Thyroid gland (tissue), 4 donors: Measurements from ENCODE around the gene KATNAL1. TPM values are rescaled to one million over a fixed set of nuclear protein-coding genes. Genes with fewer than 3 reads are reported as not detected.

Experiments
- DNase-seq, 2 donors: peaks; one replicate each; pipeline ENCODE4 v3.0.0-alpha.2; 2019
- H3K27ac ChIP-seq, 3 donors: fragments of 200-600 bp; sonication (generic); 1 replicate in 2 of 3; 2 replicates in 1 of 3; pipeline ENCODE4 v1.5.1; 2016 to 2019; ENCODE audit warnings: mild to moderate bottlenecking in 1 of 3, moderate library complexity in 1 of 3
- H3K27me3 ChIP-seq: fragments of 200-600 bp; sonication (generic); one replicate; pipeline ENCODE4 v1.5.1; 2019
- H3K36me3 ChIP-seq, 2 donors: fragments of 200-600 bp; sonication (generic); one replicate each; pipeline ENCODE4 v1.5.1; 2016 to 2019
- H3K4me1 ChIP-seq, 2 donors: fragments of 200-600 bp; sonication (generic); one replicate each; pipeline ENCODE4 v1.5.1; 2017 to 2019
- H3K4me3 ChIP-seq, 3 donors: fragments of 200-600 bp; sonication (generic); replicated peaks in 1 of 3; 1 replicate in 2 of 3; 2 replicates in 1 of 3; pipeline ENCODE4 v1.5.1; 2016; ENCODE audit warnings: mild to moderate bottlenecking in 1 of 3
- H3K9me3 ChIP-seq: fragments of 200-600 bp; sonication (generic); one replicate; pipeline ENCODE4 v1.5.1; 2017
- POLR2A ChIP-seq, 2 donors: fragments of 450-650 bp; IDR thresholded peaks; one replicate each; pipeline ENCODE4 v1.6.1; 2017; ENCODE audit warnings: antibody characterized with exemption in 2 of 2, mild to moderate bottlenecking in 2 of 2, moderate library complexity in 1 of 2
- WGBS, 2 donors: methylation state at CpG; one replicate each; pipeline ENCODE4 v1.1.5; 2017; 5-methylcytosine and 5-hydroxymethylcytosine counted together
- intact Hi-C: fragments of 100-400 bp; cut with DNase I; formaldehyde crosslinking; loops from one replicate; pipeline ENCODE4 v1.15.1; 2023
- total RNA-seq, 4 donors: library from RNA; depleted of rRNA; stranded (reverse); fragments of >200 nt; gene quantifications; one replicate each; pipeline ENCODE4 v1.2.3, GENCODE V29; 2016
- TF ChIP-seq, protein P1 (sequence below), 6 experiments: fragments of 200-600 bp in 3 of 6; fragments of 450-650 bp in 3 of 6; sonication (generic) in 3 of 6; IDR thresholded peaks; one replicate each; pipeline ENCODE4 v1.5.1; 2016 to 2019; ENCODE audit warnings: antibody characterized with exemption in 6 of 6, mild to moderate bottlenecking in 2 of 6, inconsistent platforms in 1 of 6, moderate library complexity in 1 of 6

Gene KATNAL1
- total RNA-seq, 4 donors from 2014 or later: 8.0 to 25.7 (median 9.5) TPM

- DNase-seq: no peak
- TF ChIP-seq POLR2A (IDR thresholded peaks at IDR 0.05): no peak
- TF ChIP-seq, protein P1, sequence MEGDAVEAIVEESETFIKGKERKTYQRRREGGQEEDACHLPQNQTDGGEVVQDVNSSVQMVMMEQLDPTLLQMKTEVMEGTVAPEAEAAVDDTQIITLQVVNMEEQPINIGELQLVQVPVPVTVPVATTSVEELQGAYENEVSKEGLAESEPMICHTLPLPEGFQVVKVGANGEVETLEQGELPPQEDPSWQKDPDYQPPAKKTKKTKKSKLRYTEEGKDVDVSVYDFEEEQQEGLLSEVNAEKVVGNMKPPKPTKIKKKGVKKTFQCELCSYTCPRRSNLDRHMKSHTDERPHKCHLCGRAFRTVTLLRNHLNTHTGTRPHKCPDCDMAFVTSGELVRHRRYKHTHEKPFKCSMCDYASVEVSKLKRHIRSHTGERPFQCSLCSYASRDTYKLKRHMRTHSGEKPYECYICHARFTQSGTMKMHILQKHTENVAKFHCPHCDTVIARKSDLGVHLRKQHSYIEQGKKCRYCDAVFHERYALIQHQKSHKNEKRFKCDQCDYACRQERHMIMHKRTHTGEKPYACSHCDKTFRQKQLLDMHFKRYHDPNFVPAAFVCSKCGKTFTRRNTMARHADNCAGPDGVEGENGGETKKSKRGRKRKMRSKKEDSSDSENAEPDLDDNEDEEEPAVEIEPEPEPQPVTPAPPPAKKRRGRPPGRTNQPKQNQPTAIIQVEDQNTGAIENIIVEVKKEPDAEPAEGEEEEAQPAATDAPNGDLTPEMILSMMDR (IDR thresholded peaks at IDR 0.05): no peak
- 73 to 81% methylated on average over 2 of the region's 2 CpGs for WGBS, 2 donors
- H3K4me1 ChIP-seq: no peaks in the 10 kb centered on the region
- no peaks in the 10 kb centered on the region for H3K27me3 ChIP-seq
- H3K27ac ChIP-seq: no peak overlapping the region
- no peaks in the 10 kb centered on the region for H3K9me3 ChIP-seq
- H3K4me3 ChIP-seq: no peak overlapping the region
- no peaks in the 10 kb centered on the region for H3K36me3 ChIP-seq
- intact Hi-C loops: no loop called here
Measured at GRCh38 chr13:30323524-30323923, 16.2 kb upstream of the KATNAL1 start.

DNA sequence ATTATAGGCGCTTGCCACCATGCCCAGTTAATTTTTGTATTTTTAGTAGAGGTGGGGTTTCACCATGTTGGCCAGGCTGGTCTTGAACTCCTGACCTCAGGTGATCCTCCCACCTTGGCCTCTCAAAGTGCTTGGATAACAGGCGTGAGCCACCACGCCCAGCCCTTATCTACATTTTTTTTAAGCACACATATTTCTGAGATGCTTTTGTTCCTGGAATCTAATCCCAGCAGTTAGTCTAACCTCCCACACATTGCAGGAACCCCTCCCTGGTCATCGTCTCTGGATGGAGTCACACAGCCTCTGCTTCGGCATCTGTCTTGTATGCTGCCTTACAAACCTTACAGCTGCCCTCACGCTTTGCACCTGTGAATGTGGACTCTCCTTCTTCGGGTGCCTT lies 15.1 kb upstream of the KATNAL1 start:
- TF ChIP-seq POLR2A (IDR thresholded peaks at IDR 0.05): no peak
- TF ChIP-seq, protein P1 (IDR thresholded peaks at IDR 0.05): no peak
- H3K9me3 ChIP-seq: no peaks in the 10 kb centered on the region
- intact Hi-C loops: no loop called here
- no peaks in the 10 kb centered on the region for H3K36me3 ChIP-seq
- WGBS, 2 donors: 89 to 95% methylated on average over 7 of the region's 7 CpGs
- no peak overlapping the region for H3K4me3 ChIP-seq
- H3K4me1 ChIP-seq: no peaks in the 10 kb centered on the region
- H3K27me3 ChIP-seq: no peaks in the 10 kb centered on the region
- DNase-seq: no peak
- H3K27ac ChIP-seq: no peak overlapping the region

- H3K9me3 ChIP-seq: no peaks in the 10 kb centered on the region
- H3K4me3 ChIP-seq: no peak overlapping the region
- H3K27me3 ChIP-seq: no peaks in the 10 kb centered on the region
- intact Hi-C loops: no loop called here
- DNase-seq: no peak
- H3K4me1 ChIP-seq: no peaks in the 10 kb centered on the region
- no peak overlapping the region for H3K27ac ChIP-seq
- H3K36me3 ChIP-seq: no peaks in the 10 kb centered on the region
- WGBS, 2 donors: 97 to 98% methylated on average over 3 of the region's 3 CpGs
- TF ChIP-seq, protein P1 (IDR thresholded peaks at IDR 0.05): no peak
- TF ChIP-seq POLR2A (IDR thresholded peaks at IDR 0.05): no peak
Measured at GRCh38 chr13:30321256-30321655, 13.9 kb upstream of the KATNAL1 start.

DNA sequence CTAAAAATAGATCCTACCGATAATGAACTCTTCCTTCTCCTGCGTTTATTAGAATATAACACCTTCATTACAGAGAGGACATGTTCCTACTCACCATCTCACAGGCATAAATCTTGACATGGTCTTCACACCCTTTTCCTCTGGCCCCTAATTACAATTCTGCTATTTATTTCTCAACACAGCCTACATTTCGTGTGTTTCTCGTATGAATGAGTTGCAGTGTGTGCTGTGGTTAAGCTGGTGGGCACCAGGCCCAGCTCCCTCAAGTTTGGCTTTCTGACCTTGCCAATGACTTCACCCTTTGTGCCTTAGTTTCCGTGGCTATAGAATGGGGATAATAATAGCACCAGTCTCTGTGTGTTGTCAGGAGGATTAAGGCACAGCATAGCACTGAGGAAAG lies 12.3 kb upstream of the KATNAL1 start:
- H3K27ac ChIP-seq: no peak overlapping the region

DNA sequence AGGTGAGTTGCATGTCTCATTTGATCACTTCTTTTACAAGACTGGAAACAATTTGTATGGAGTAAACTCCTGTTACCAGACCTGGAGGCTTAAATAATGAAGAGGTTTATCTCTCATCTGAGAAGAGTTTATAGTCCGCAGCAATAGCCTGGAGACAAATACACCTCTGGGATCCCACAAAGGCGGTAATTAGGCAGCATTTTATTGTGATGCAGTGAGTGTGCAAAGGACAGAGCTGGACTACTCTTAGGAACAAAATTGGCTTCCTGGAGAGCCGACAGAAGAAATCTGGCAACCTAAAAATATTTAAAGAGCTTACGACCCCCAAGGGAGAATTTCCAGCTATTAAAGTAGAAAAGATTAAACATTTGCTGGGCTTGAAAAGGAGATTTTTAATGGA lies 11.8 kb upstream of the KATNAL1 start:
- Histone ChIP-seq H3K27ac (no peak overlapping the region), H3K4me3 (no peak overlapping the region), H3K27me3 (no peaks in the 10 kb centered on the region), H3K4me1 (no peaks in the 10 kb centered on the region), H3K9me3 (no peaks in the 10 kb centered on the region), H3K36me3 (no peaks in the 10 kb centered on the region)
- intact Hi-C loops: no loop called here
- DNase-seq: no peak
- TF ChIP-seq, protein P1 (IDR thresholded peaks at IDR 0.05): no peak
- TF ChIP-seq POLR2A (IDR thresholded peaks at IDR 0.05): no peak
- 77 to 80% methylated on average over 4 of the region's 4 CpGs for WGBS, 2 donors

More for the DNA sequence above, 12.3 kb upstream of the KATNAL1 start:
- no peaks in the 10 kb centered on the region for H3K9me3 ChIP-seq
- intact Hi-C loops: no loop called here
- no peaks in the 10 kb centered on the region for H3K27me3 ChIP-seq
- H3K36me3 ChIP-seq: no peaks in the 10 kb centered on the region
- TF ChIP-seq POLR2A (IDR thresholded peaks at IDR 0.05): no peak
- TF ChIP-seq, protein P1 (IDR thresholded peaks at IDR 0.05): no peak
- no peaks in the 10 kb centered on the region for H3K4me1 ChIP-seq
- 73 to 81% methylated on average over 5 of the region's 5 CpGs for WGBS, 2 donors
- DNase-seq: no peak
- H3K4me3 ChIP-seq: no peak overlapping the region
